ENCODE data around the gene CCDC91. TPM values are rescaled to one million over a fixed set of nuclear protein-coding genes. Genes with fewer than 3 reads are reported as not detected.

The CCDC91 gene
- total RNA-seq, 1 donor from 2014 or later, result 30.2 TPM

DNA sequence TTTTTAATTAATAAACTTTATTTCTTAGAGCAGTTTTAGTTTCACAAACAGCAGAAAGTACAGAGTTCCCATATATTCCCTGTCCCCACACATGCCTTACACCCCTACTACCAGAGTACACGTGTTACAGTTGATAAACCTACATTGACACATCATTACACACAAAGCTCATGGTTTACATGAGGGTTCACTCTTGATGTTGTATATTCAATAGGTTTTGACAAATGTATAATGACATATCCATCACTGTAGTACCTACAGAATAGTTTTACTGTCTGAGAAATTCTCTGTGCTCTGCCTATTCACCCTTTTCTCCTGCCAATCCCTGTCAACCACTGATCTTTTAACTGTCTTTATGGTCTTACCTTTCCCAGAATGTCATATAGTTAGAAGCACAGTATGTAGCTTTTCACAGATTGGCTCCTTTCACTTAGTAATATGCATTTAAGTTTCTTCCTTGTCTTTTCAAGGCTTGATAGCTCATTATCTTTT, 15.1 kb upstream of the CCDC91 start:
- no peaks in the 10 kb centered on the region for H3K36me3 ChIP-seq
- DNase-seq, result no peak
- intact Hi-C loops (cut with DNase I), result no loop called here
- H3K4me1 ChIP-seq, result no peaks in the 10 kb centered on the region
- H3K27ac ChIP-seq, result no peak overlapping the region
- no peaks in the 10 kb centered on the region for H3K27me3 ChIP-seq (ENCODE audit: low read depth)
- no peaks in the 10 kb centered on the region for H3K9me3 ChIP-seq
- no peak overlapping the region for H3K4me3 ChIP-seq
- TF ChIP-seq, protein P1, sequence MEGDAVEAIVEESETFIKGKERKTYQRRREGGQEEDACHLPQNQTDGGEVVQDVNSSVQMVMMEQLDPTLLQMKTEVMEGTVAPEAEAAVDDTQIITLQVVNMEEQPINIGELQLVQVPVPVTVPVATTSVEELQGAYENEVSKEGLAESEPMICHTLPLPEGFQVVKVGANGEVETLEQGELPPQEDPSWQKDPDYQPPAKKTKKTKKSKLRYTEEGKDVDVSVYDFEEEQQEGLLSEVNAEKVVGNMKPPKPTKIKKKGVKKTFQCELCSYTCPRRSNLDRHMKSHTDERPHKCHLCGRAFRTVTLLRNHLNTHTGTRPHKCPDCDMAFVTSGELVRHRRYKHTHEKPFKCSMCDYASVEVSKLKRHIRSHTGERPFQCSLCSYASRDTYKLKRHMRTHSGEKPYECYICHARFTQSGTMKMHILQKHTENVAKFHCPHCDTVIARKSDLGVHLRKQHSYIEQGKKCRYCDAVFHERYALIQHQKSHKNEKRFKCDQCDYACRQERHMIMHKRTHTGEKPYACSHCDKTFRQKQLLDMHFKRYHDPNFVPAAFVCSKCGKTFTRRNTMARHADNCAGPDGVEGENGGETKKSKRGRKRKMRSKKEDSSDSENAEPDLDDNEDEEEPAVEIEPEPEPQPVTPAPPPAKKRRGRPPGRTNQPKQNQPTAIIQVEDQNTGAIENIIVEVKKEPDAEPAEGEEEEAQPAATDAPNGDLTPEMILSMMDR (IDR thresholded peaks at IDR 0.05), result no peak
- ATAC-seq, result no peak

DNA sequence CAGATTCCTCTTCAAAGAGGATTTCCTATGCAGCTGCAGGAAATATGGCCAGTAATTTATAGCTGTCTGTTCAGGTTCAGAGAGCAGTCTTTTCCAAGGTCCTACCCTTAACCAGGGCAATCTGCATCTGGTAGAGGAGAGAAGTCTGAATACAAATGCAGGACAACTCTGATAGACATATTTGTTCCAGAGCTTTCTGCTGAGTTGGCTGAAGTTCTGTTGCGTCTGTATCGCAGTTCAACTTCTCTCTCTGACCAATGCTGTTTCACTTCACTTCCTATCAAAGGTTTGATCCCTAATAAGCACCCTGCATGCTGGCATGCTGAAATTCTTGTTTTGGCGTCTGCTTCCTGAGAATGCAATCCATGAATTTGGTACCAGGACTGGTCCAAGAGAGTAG, 14.0 kb upstream of the CCDC91 start:
- no peaks in the 10 kb centered on the region for H3K9me3 ChIP-seq
- no peak overlapping the region for H3K27ac ChIP-seq
- intact Hi-C loops (cut with DNase I), result no loop called here
- TF ChIP-seq, protein P1 (IDR thresholded peaks at IDR 0.05), result no peak
- no peaks in the 10 kb centered on the region for H3K36me3 ChIP-seq
- DNase-seq, result no peak
- ATAC-seq, result no peak
- no peak overlapping the region for H3K4me3 ChIP-seq
- no peaks in the 10 kb centered on the region for H3K4me1 ChIP-seq
- no peaks in the 10 kb centered on the region for H3K27me3 ChIP-seq (ENCODE audit: low read depth)

DNA sequence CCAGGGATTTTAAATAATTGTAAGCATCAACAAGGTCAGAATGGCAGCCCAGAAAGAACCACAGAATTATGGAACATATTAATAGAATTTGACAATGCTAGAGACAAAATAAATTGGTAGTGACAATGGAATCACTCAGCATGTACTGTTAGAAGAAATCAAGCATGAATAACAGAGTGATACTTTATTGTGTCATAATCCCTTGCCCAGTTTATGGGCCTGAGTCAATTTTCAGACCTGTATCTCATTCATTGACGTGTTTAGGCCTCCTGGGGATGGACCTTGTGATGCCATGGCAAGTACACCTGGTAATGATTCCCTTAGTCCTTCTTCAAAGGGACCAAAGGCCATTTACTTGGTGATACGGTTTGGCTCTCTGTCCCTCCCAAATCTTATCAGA, 12.8 kb upstream of the CCDC91 start:
- DNase-seq, result no peak
- Histone ChIP-seq H3K4me1 (no peaks in the 10 kb centered on the region), H3K27me3 (ENCODE audit: low read depth) (no peaks in the 10 kb centered on the region), H3K36me3 (no peaks in the 10 kb centered on the region), H3K4me3 (no peak overlapping the region), H3K9me3 (no peaks in the 10 kb centered on the region), H3K27ac (no peak overlapping the region)
- TF ChIP-seq, protein P1 (IDR thresholded peaks at IDR 0.05), result no peak
- intact Hi-C loops (cut with DNase I), result no loop called here
- no peak for ATAC-seq

DNA sequence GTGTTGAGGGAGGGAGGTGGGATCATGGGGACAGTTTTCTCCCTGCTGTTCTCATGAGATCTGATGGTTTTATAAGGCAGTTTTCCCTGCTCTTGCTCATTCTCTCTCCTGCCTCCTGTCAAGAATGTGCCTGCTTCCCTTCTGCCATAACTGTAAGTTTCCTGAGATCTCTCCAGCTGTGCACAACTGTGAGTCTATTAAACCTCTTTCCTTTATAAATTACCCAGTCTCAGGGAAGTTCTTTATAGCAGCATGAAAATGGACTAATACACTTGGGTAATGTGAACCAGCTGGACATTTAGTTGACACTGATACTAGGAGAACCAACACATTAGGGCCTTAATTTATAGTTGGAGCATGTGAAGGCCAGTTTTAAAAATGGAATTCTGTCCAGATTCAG, 12.4 kb upstream of the CCDC91 start:
- intact Hi-C loops (cut with DNase I), result no loop called here
- H3K27me3 ChIP-seq (ENCODE audit: low read depth), result no peaks in the 10 kb centered on the region

DNA sequence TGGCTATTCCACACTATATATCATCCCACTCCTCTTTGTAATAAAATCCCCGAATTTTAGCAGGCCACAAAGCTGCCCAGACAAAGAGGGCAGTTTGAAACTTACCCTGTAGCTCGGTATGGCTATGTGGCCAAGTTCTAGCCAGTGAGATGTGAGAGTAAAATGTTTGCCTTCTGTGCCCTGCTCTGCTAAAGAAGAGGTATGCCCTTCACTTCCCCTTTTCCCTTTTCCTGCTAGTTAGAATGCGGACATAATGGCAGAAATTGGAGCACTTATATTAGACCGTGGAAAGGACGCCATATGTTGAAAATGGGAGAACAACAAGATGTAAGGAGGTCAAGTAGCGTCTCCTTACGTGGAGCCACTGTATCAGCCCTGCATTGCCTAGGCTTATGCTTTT, 11.5 kb upstream of the CCDC91 start:
- Histone ChIP-seq H3K4me3 (no peak overlapping the region), H3K27me3 (ENCODE audit: low read depth) (no peaks in the 10 kb centered on the region), H3K36me3 (no peaks in the 10 kb centered on the region), H3K27ac (no peak overlapping the region), H3K9me3 (no peaks in the 10 kb centered on the region), H3K4me1 (no peaks in the 10 kb centered on the region)
- DNase-seq, result no peak
- ATAC-seq, result no peak
- TF ChIP-seq, protein P1 (IDR thresholded peaks at IDR 0.05), result no peak
- intact Hi-C loops (cut with DNase I), result no loop called here

More for the DNA sequence above, 12.4 kb upstream of the CCDC91 start:
- TF ChIP-seq, protein P1 (IDR thresholded peaks at IDR 0.05), result no peak
- Histone ChIP-seq H3K9me3 (no peaks in the 10 kb centered on the region), H3K4me3 (no peak overlapping the region), H3K36me3 (no peaks in the 10 kb centered on the region), H3K27ac (no peak overlapping the region), H3K4me1 (no peaks in the 10 kb centered on the region)
- no peak for DNase-seq
- ATAC-seq, result no peak

DNA sequence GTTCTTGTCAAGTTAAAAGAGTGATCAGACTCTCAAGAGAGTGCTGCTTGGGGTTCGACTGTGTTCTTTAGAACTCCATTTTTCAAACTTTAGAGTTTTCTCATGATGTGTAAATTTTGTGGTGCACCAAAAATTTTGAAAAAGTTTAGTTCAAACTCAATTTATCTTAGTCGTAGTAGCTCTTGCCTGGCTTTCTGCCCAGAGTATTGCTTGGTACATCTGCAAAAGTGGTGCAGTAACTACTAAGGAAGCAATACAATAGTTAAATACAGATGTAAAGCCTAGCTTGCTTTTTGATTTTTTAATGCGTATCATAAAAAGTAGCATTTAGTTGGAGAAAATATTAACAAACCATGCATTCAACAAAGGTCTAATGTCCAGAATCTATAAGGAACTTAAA, 9.5 kb upstream of the CCDC91 start:
- Histone ChIP-seq H3K27me3 (ENCODE audit: low read depth) (no peaks in the 10 kb centered on the region), H3K4me1 (no peaks in the 10 kb centered on the region), H3K4me3 (no peak overlapping the region), H3K9me3 (no peaks in the 10 kb centered on the region), H3K36me3 (no peaks in the 10 kb centered on the region), H3K27ac (no peak overlapping the region)
- TF ChIP-seq, protein P1 (IDR thresholded peaks at IDR 0.05), result no peak
- DNase-seq, result no peak
- no peak for ATAC-seq
- intact Hi-C loops (cut with DNase I), result no loop called here
